Stimulated activated naive CD8-positive, alpha-beta T cell treated with anti-CD3 and anti-CD28 coated beads, Interleukin-15, Interleukin-2, amounts not matched to agents 100 ng/mL and 50 ng/mL, for 24 hours (primary cell): ENCODE data around the gene FATE1.
"Not testable (repeated sequence)": the region's sequence is repeated elsewhere in the genome, so short reads cannot be mapped to it uniquely, and the experiment has no call there.

ENCODE experiments used
- H3K27ac Mint-ChIP-seq: one replicate; pipeline ENCODE4 v1.8.0; 2021; ENCODE audit warnings: mild to moderate bottlenecking, mixed read lengths
- H3K27me3 Mint-ChIP-seq: one replicate; pipeline ENCODE4 v1.8.0; 2021; ENCODE audit warnings: mixed read lengths
- H3K36me3 Mint-ChIP-seq: one replicate; pipeline ENCODE4 v1.8.0; 2021; ENCODE audit warnings: low read depth, mixed read lengths
- H3K4me1 Mint-ChIP-seq: one replicate; pipeline ENCODE4 v1.8.0; 2021; ENCODE audit warnings: low read depth, mixed read lengths
- H3K4me3 Mint-ChIP-seq: one replicate; pipeline ENCODE4 v1.8.0; 2021; ENCODE audit warnings: mild to moderate bottlenecking, mixed read lengths
- H3K9me3 Mint-ChIP-seq: one replicate; pipeline ENCODE4 v1.8.0; 2021; ENCODE audit warnings: mixed read lengths

FATE1 gene

GRCh38 chrX:151715752-151716151, at the start of gene FATE1:
FATE1 (plus strand) TSS chrX:151716035; CDS start chrX:151716120, 85 bp downstream.
- no peak within 1 kb of the TSS for H3K27ac Mint-ChIP-seq
- H3K4me3 Mint-ChIP-seq = no peak within 1 kb of the TSS
- no peaks in the 10 kb centered on the region for H3K36me3 Mint-ChIP-seq
- H3K4me1 Mint-ChIP-seq = no peaks in the 10 kb centered on the region
- no peaks in the 10 kb centered on the region for H3K27me3 Mint-ChIP-seq
- no peaks in the 10 kb centered on the region for H3K9me3 Mint-ChIP-seq

GRCh38 chrX:151675121-151675746, 40.6 kb upstream of the FATE1 start:
- Mint-ChIP-seq H3K27ac (no peak overlapping the region), H3K4me1 (no peaks in the 10 kb centered on the region), H3K9me3 (no peaks in the 10 kb centered on the region), H3K27me3 (no peaks in the 10 kb centered on the region), H3K4me3 (no peak overlapping the region), H3K36me3 (no peaks in the 10 kb centered on the region)

- Mint-ChIP-seq H3K27ac (no peak overlapping the region), H3K4me3 (no peak overlapping the region), H3K27me3 (no peaks in the 10 kb centered on the region), H3K4me1 (no peaks in the 10 kb centered on the region), H3K36me3 (no peaks in the 10 kb centered on the region), H3K9me3 (no peaks in the 10 kb centered on the region)
Observed at GRCh38 chrX:151676196-151676595, 39.6 kb upstream of the FATE1 start.

GRCh38 chrX:151679798-151680402, 35.9 kb upstream of the FATE1 start:
- no peaks in the 10 kb centered on the region for H3K9me3 Mint-ChIP-seq
- peaks cover 3% of the 10 kb centered on the region for H3K27me3 Mint-ChIP-seq
- no peak overlapping the region for H3K4me3 Mint-ChIP-seq
- no peaks in the 10 kb centered on the region for H3K36me3 Mint-ChIP-seq
- no peaks in the 10 kb centered on the region for H3K4me1 Mint-ChIP-seq
- H3K27ac Mint-ChIP-seq = no peak overlapping the region

- no peak overlapping the region for H3K4me3 Mint-ChIP-seq
- H3K4me1 Mint-ChIP-seq = no peaks in the 10 kb centered on the region
- no peaks in the 10 kb centered on the region for H3K9me3 Mint-ChIP-seq
- no peaks in the 10 kb centered on the region for H3K36me3 Mint-ChIP-seq
- H3K27ac Mint-ChIP-seq = no peak overlapping the region
- peaks cover 3% of the 10 kb centered on the region for H3K27me3 Mint-ChIP-seq
Observed at GRCh38 chrX:151680805-151681204, 35.0 kb upstream of the FATE1 start.

GRCh38 chrX:151687635-151688034, 28.2 kb upstream of the FATE1 start:
- Mint-ChIP-seq H3K4me3 (no peak overlapping the region), H3K27ac (no peak overlapping the region), H3K36me3 (no peaks in the 10 kb centered on the region), H3K27me3 (no peaks in the 10 kb centered on the region), H3K4me1 (no peaks in the 10 kb centered on the region), H3K9me3 (no peaks in the 10 kb centered on the region)

- Mint-ChIP-seq H3K4me3 (no peak overlapping the region), H3K27ac (no peak overlapping the region), H3K27me3 (peaks cover 5% of the 10 kb centered on the region), H3K36me3 (no peaks in the 10 kb centered on the region), H3K4me1 (no peaks in the 10 kb centered on the region), H3K9me3 (no peaks in the 10 kb centered on the region)
Observed at GRCh38 chrX:151688695-151689094, 27.1 kb upstream of the FATE1 start.

- no peaks in the 10 kb centered on the region for H3K9me3 Mint-ChIP-seq
- no peak overlapping the region for H3K4me3 Mint-ChIP-seq
- H3K4me1 Mint-ChIP-seq = no peaks in the 10 kb centered on the region
- peaks cover 19% of the 10 kb centered on the region for H3K27me3 Mint-ChIP-seq
- H3K27ac Mint-ChIP-seq = no peak overlapping the region
- H3K36me3 Mint-ChIP-seq = no peaks in the 10 kb centered on the region
Observed at GRCh38 chrX:151692825-151693224, 23.0 kb upstream of the FATE1 start.

- H3K27me3 Mint-ChIP-seq = peaks cover 19% of the 10 kb centered on the region
- no peak overlapping the region for H3K4me3 Mint-ChIP-seq
- no peaks in the 10 kb centered on the region for H3K36me3 Mint-ChIP-seq
- H3K27ac Mint-ChIP-seq = no peak overlapping the region
- H3K4me1 Mint-ChIP-seq = no peaks in the 10 kb centered on the region
- H3K9me3 Mint-ChIP-seq = no peaks in the 10 kb centered on the region
Observed at GRCh38 chrX:151694121-151694520, 21.7 kb upstream of the FATE1 start.

- Mint-ChIP-seq H3K4me1 (no peaks in the 10 kb centered on the region), H3K27me3 (peaks cover 19% of the 10 kb centered on the region), H3K4me3 (no peak within 1 kb of the TSS), H3K36me3 (no peaks in the 10 kb centered on the region), H3K9me3 (no peaks in the 10 kb centered on the region), H3K27ac (no peak within 1 kb of the TSS)
Observed at GRCh38 chrX:151694661-151695582, 20.9 kb upstream of the FATE1 start, which contains the start of gene PRRG3. PRRG3 (plus strand) TSS chrX:151695458; CDS start chrX:151698815, 3,357 bp downstream.

GRCh38 chrX:151695583-151696340, 20.1 kb upstream of the FATE1 start:
- no peak overlapping the region for H3K4me3 Mint-ChIP-seq
- H3K9me3 Mint-ChIP-seq = no peaks in the 10 kb centered on the region
- no peaks in the 10 kb centered on the region for H3K36me3 Mint-ChIP-seq

GRCh38 chrX:151697082-151697481, 18.8 kb upstream of the FATE1 start:
- H3K4me1 Mint-ChIP-seq, H3K36me3 Mint-ChIP-seq, H3K27ac Mint-ChIP-seq, H3K9me3 Mint-ChIP-seq, H3K4me3 Mint-ChIP-seq: not testable (repeated sequence)
- H3K27me3 Mint-ChIP-seq = peaks cover 19% of the 10 kb centered on the region

More at GRCh38 chrX:151695583-151696340, 20.1 kb upstream of the FATE1 start:
- Mint-ChIP-seq H3K4me1 (no peaks in the 10 kb centered on the region), H3K27ac (no peak overlapping the region), H3K27me3 (peaks cover 19% of the 10 kb centered on the region)

- Mint-ChIP-seq H3K27ac (no peak overlapping the region), H3K36me3 (no peaks in the 10 kb centered on the region), H3K4me3 (no peak overlapping the region), H3K27me3 (peaks cover 19% of the 10 kb centered on the region), H3K4me1 (no peaks in the 10 kb centered on the region), H3K9me3 (no peaks in the 10 kb centered on the region)
Observed at GRCh38 chrX:151697522-151697921, 18.3 kb upstream of the FATE1 start.

GRCh38 chrX:151698485-151698884, 17.4 kb upstream of the FATE1 start:
- no peaks in the 10 kb centered on the region for H3K36me3 Mint-ChIP-seq
- no peak overlapping the region for H3K4me3 Mint-ChIP-seq
- H3K9me3 Mint-ChIP-seq = no peaks in the 10 kb centered on the region
- H3K4me1 Mint-ChIP-seq = no peaks in the 10 kb centered on the region
- H3K27me3 Mint-ChIP-seq = peaks cover 16% of the 10 kb centered on the region
- H3K27ac Mint-ChIP-seq = no peak overlapping the region
